ENCODE measurements around the gene DNAJA3.

DNA sequence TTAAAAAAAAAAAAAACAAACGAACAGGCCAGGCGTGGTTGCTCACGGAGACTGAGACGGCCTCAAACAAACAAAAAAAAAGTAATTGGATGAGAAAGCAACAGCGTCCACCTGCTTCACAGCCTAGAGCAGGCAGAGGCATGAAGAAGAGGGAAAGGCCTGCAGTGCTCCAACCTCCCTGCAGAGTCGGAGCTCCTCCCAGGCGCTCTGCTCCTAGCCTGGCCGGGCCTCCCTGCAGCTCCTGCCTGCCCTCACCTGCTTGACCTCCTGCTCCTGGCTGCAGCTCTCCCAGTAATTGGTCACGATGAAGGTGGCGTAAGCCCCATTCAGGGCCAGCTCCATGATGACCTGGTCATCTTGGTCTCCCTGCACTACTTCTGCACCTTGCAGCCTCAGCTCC, 43.3 kb downstream of the DNAJA3 start:
- TF ChIP-seq EZH2phosphoT487 (IDR thresholded peaks at IDR 0.05; ENCODE audit: insufficient read depth, low read depth), result no peak
- no peak for TF ChIP-seq EZH2 (IDR thresholded peaks at IDR 0.05; ENCODE audit: insufficient read depth, poor library complexity, severe bottlenecking)
